Naive thymus-derived CD4-positive, alpha-beta T cell (primary cell): ENCODE results near the gene ZNF771. TPM values are rescaled to one million over a fixed set of nuclear protein-coding genes. Genes with fewer than 3 reads are reported as not detected.

Source experiments
- ATAC-seq: fragments of 150-1000 bp; cut with Tn5 transposase; 2 replicates; pipeline ENCODE4 v1.10.0; 2021; ENCODE audit warnings: mild to moderate bottlenecking, moderate library complexity
- CTCF ChIA-PET: fragments of 350-600 bp; sonication (Branson Sonifier 250); formaldehyde crosslinking; loops from one replicate; lab custom pipeline; 2021; ENCODE audit warnings: antibody characterized with exemption; lab: Charles Lee
- POLR2A ChIA-PET: fragments of 350-600 bp; sonication (Branson Sonifier 250); formaldehyde crosslinking; loops from one replicate; lab custom pipeline; 2021; ENCODE audit warnings: antibody characterized with exemption, inconsistent platforms; lab: Charles Lee
- DNase-seq, 9 donors: peaks; one replicate each; pipeline versions ENCODE4 v3.0.0 to v3.0.0-alpha.2; 2020 to 2022; ENCODE audit warnings: mixed read lengths in 1 of 9
- H3K27ac ChIP-seq: one replicate; pipeline ENCODE4 v1.7.0; 2013; ENCODE audit warnings: mild to moderate bottlenecking, low read depth, low read length, moderate library complexity
- H3K27me3 ChIP-seq, 2 donors: one replicate each; pipeline ENCODE4 v1.7.0; 2013; ENCODE audit warnings: low read length in 2 of 2, mild to moderate bottlenecking in 2 of 2, moderate library complexity in 2 of 2; ENCODE audit not compliant: control insufficient read depth in 2 of 2, insufficient read depth in 2 of 2
- H3K36me3 ChIP-seq, 3 experiments: 1 replicate in 2 of 3; 2 replicates in 1 of 3; pipeline ENCODE4 v1.7.0; 2013; ENCODE audit warnings: low read length in 3 of 3, mild to moderate bottlenecking in 3 of 3, moderate library complexity in 1 of 3; ENCODE audit not compliant: insufficient read depth in 3 of 3, control insufficient read depth in 2 of 3
- H3K4me1 ChIP-seq, 2 donors: one replicate each; pipeline ENCODE4 v1.7.0; 2013; ENCODE audit warnings: low read length in 2 of 2, mild to moderate bottlenecking in 2 of 2, moderate library complexity in 1 of 2; ENCODE audit not compliant: control insufficient read depth in 2 of 2, insufficient read depth in 2 of 2
- H3K4me3 ChIP-seq: 2 replicates; pipeline ENCODE4 v1.7.0; 2013; ENCODE audit warnings: mild to moderate bottlenecking, low read length
- H3K9me3 ChIP-seq, 3 experiments: 1 replicate in 2 of 3; 2 replicates in 1 of 3; pipeline ENCODE4 v1.7.0; 2013; ENCODE audit warnings: low read length in 3 of 3; ENCODE audit not compliant: control insufficient read depth in 2 of 3
- H3K27ac Mint-ChIP-seq, 9 donors: one replicate each; pipeline ENCODE4 v1.8.0; 2020 to 2022; ENCODE audit warnings: mixed read lengths in 9 of 9, mild to moderate bottlenecking in 8 of 9, moderate library complexity in 5 of 9, inconsistent platforms in 2 of 9
- H3K27me3 Mint-ChIP-seq, 5 donors: one replicate each; pipeline ENCODE4 v1.8.0; 2021 to 2022; ENCODE audit warnings: mixed read lengths in 5 of 5, mild to moderate bottlenecking in 1 of 5
- H3K36me3 Mint-ChIP-seq, 5 donors: one replicate each; pipeline ENCODE4 v1.8.0; 2020 to 2022; ENCODE audit warnings: mixed read lengths in 5 of 5, mild to moderate bottlenecking in 3 of 5, inconsistent platforms in 1 of 5
- H3K4me1 Mint-ChIP-seq, 7 donors: one replicate each; pipeline ENCODE4 v1.8.0; 2020 to 2022; ENCODE audit warnings: mixed read lengths in 7 of 7, mild to moderate bottlenecking in 3 of 7, inconsistent platforms in 1 of 7
- H3K4me3 Mint-ChIP-seq, 10 donors: one replicate each; pipeline ENCODE4 v1.8.0; 2020 to 2022; ENCODE audit warnings: mild to moderate bottlenecking in 10 of 10, mixed read lengths in 10 of 10, moderate library complexity in 6 of 10, inconsistent platforms in 2 of 10
- H3K9me3 Mint-ChIP-seq, 11 donors: one replicate each; pipeline ENCODE4 v1.8.0; 2020 to 2022; ENCODE audit warnings: mixed read lengths in 11 of 11, mild to moderate bottlenecking in 4 of 11, inconsistent platforms in 1 of 11, moderate library complexity in 1 of 11
- intact Hi-C, 2 donors: fragments of 100-400 bp; cut with micrococcal nuclease; formaldehyde crosslinking; loops; one replicate each; pipeline ENCODE4 v1.15.1; 2023
- polyA plus RNA-seq, 2 donors: library from polyadenylated mRNA; unstranded; fragments of 300-500 nt; fragmentation: Illumina TruSeq; gene quantifications; one replicate each; pipeline ENCODE4 v1.2.3, GENCODE V29; 2021
- total RNA-seq, 6 experiments: library from RNA in 5 of 6; stranded (reverse) in 5 of 6; gene quantifications; 1 replicate in 5 of 6; 2 replicates in 1 of 6; pipeline ENCODE4 v1.2.3 and lab custom pipeline; 2021 to 2026

The ZNF771 gene
- total and polyA plus RNA-seq, 7 experiments from 2014 or later, result 1.2 to 9.4 (median 4.5) TPM

GRCh38 chr16:30380803-30381208 is 26.6 kb upstream of the ZNF771 start:
- Mint-ChIP-seq H3K9me3 (no peaks in the 10 kb centered on the region), H3K27ac (peak overlapping the region; percentile 85 to 100 (median 99)), H3K4me3 (peak overlapping the region; percentile 73 to 100 (median 96)), H3K27me3 (no peaks in the 10 kb centered on the region), H3K4me1 (peaks cover 36 to 76% (median 52%) of the 10 kb centered on the region in 7 donors), H3K36me3 (peaks cover 4 to 31% (median 5%) of the 10 kb centered on the region in 5 donors)
- Histone ChIP-seq H3K9me3 (no peaks in the 10 kb centered on the region), H3K4me3 (peak overlapping the region; percentile 89), H3K27ac (peak overlapping the region; percentile 100), H3K27me3 (no peaks in the 10 kb centered on the region), H3K4me1 (peaks cover 60 to 64% of the 10 kb centered on the region in 2 donors), H3K36me3 (peaks cover 0 to 9% (median 3%) of the 10 kb centered on the region in 3 experiments)
- CTCF ChIA-PET, result interaction anchor here (0.6 kb wide), 1 partner anchor 730 kb away, joined by 3 read pairs; no protein-coding TSS in a partner anchor
- POLR2A ChIA-PET, result interaction anchor here (1.1 to 10.9 kb wide), 7 partner anchors 13 to 290 kb away, joined by 3 to 254 read pairs (median 31); partner anchors contain the start of genes DCTPP1, TBC1D10B, TBX6 and ZNF48
- intact Hi-C loops, result no loop called here
- no peak for ATAC-seq
- no peak for DNase-seq

DNA sequence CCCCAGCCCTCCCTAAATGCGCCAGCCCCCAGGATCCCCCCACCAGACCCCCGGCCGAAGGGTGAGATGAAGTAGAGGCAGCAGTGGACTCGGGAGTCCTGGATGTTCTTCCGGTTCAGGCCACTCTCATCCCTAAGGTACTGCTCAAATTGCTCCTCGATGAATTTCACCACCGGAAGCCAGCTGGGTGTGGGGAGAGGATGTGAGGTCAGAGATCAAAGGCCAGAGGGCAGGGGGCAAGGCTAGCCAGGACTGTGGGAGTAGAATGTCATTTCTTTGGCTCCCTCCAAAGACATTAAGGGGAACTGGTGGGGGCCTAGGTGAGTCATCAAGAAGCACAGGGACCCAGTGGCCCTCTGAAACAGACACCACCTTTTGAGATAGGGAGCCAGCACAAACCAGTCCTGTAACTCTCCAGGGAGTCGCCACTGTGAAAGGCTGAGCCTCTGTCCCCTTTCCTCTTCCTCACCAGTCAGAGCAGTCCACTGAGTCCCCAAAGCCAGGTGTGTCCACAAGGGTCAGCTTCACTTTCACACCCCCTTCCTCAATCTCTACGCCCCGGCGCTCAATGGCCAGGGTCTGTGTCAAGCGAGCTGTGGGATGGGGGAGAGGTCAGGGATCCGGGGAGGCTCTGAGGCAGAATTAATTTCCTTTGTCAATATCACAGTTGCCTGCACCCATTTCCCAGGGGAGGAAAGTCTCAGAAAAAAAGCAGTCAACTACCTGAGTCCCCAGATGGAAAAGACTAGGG is 25.9 kb upstream of the ZNF771 start:
- Mint-ChIP-seq H3K9me3 (no peaks in the 10 kb centered on the region), H3K4me1 (peaks cover 36 to 73% (median 52%) of the 10 kb centered on the region in 7 donors), H3K27ac (peak overlapping the region; percentile 90 to 100 (median 99)), H3K4me3 (peak overlapping the region; percentile 78 to 100 (median 96)), H3K27me3 (no peaks in the 10 kb centered on the region), H3K36me3 (peaks cover 4 to 31% (median 5%) of the 10 kb centered on the region in 5 donors)
- intact Hi-C loops, result loop anchor here (1.0 kb wide), 4 partner anchors 10 to 46 kb away; partner anchors contain the start of genes ZNF771 (in 2 of the 2) and ZNF48 (in 1 of the 2)
- ChIA-PET POLR2A (interaction anchor here (1.1 to 10.9 kb wide), 12 partner anchors 13 to 290 kb away, joined by 3 to 254 read pairs (median 10); partner anchors contain the start of genes CORO1A, TBC1D10B, TBX6 and ZNF48), CTCF (interaction anchor here (0.6 to 1.7 kb wide), 3 partner anchors 14 to 730 kb away, joined by 3 to 5 read pairs (median 4); partner anchors contain the start of genes ZNF48 and ZNF771)
- Histone ChIP-seq H3K27ac (peak overlapping the region; percentile 100), H3K27me3 (no peaks in the 10 kb centered on the region), H3K4me1 (peaks cover 58 to 59% of the 10 kb centered on the region in 2 donors), H3K4me3 (peak overlapping the region; percentile 89), H3K9me3 (no peaks in the 10 kb centered on the region), H3K36me3 (peaks cover 0 to 3% (median 3%) of the 10 kb centered on the region in 3 experiments)
- ATAC-seq (no peak), DNase-seq (peak in 1 of 9 donors; percentile 38)

DNA sequence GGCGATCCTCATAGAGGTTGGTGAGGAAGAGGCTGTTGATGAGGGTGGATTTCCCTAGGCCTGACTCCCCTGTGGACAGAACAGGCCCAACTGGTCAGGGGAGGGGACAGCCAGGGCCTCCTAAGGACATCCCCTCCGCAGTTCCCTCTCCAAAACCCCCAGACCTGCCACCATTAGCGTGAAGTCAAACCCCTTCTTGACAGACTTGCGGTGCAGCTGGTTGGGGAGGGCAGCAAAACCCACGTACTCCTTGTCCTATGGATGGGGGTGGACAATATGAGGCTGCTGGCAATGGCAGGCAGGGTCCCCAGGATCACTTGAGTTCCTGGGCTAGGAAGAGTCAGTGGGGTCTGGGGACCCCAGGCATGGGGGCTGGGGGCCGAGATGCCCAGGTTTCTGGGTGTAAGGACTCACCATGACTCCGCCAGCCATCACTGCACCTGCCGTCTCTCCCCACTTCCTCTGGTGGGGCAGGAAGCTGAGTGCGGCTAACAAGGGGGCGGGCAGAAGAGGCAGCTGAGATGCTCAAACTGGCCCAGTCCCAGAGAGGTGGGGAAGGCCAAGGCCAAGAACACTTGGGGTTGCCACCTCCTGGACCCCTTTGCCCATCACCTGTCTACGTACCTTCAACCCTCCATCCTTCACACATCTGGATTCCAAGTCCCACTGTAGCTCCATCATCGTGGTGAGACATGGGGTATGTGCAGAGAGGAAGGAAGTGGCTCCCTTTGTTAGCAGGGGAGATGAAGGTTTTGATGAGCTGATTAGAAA is 25.1 kb upstream of the ZNF771 start, which contains the start of gene SEPTIN1:
Gene SEPTIN1, minus strand, starts transcription at position 451 of the 771 bp plus-strand sequence. Its CDS starts 19 bp downstream, at position 432.
- Histone ChIP-seq H3K4me1 (peaks cover 50 to 51% of the 10 kb centered on the region in 2 donors), H3K4me3 (peak within 1 kb of the TSS; percentile 89), H3K27me3 (no peaks in the 10 kb centered on the region), H3K36me3 (peaks cover 0 to 3% (median 3%) of the 10 kb centered on the region in 3 experiments), H3K27ac (peak within 1 kb of the TSS; percentile 100), H3K9me3 (no peaks in the 10 kb centered on the region)
- intact Hi-C loops, result loop anchor here (1.0 kb wide), 4 partner anchors 11 to 47 kb away; partner anchors contain the start of genes ZNF771 (in 2 of the 2) and ZNF48 (in 1 of the 2)
- ATAC-seq (peak; percentile 27), DNase-seq (peak; percentile 49 to 86 (median 81))
- Mint-ChIP-seq H3K4me3 (peak within 1 kb of the TSS; percentile 78 to 100 (median 96)), H3K27me3 (no peaks in the 10 kb centered on the region), H3K27ac (peak within 1 kb of the TSS; percentile 90 to 100 (median 99)), H3K9me3 (no peaks in the 10 kb centered on the region), H3K4me1 (peaks cover 33 to 67% (median 49%) of the 10 kb centered on the region in 7 donors), H3K36me3 (peaks cover 4 to 31% (median 5%) of the 10 kb centered on the region in 5 donors)
- ChIA-PET CTCF (interaction anchor here (0.8 to 2.0 kb wide), 8 partner anchors 10 to 153 kb away, joined by 3 to 7 read pairs (median 5); partner anchors contain the start of genes TBC1D10B, ZNF48 and ZNF771), POLR2A (interaction anchor here (0.6 to 10.9 kb wide), 23 partner anchors 14 to 318 kb away, joined by 3 to 254 read pairs (median 6); partner anchors contain the start of genes CD2BP2, CORO1A, DCTPP1 and FBRS)

DNA sequence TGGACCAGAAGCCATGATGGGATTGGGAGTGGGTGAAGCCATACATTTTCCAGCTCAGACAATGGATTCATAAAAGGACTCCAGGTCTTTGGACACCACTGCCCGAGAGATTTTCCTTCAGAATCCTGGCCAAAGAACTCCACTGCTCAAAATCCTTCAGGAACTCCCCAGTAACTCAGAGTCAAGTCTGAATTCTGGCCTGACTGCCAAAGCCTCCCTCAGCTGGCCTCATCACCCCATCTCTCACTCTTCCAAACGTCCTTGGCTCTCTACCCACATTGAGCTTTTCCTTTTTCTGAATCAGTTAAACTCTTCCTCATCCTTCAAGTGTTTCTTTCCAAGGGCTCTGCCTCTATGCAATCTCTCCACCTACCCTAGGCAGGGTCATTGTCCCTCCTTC is 23.9 kb upstream of the ZNF771 start:
- ChIA-PET POLR2A (interaction anchor here (0.7 to 10.9 kb wide), 12 partner anchors 9 to 199 kb away, joined by 3 to 254 read pairs (median 10); partner anchors contain the start of genes CORO1A, DCTPP1, MYL11 and TBC1D10B), CTCF (interaction anchor here (1.0 to 2.0 kb wide), 7 partner anchors 9 to 352 kb away, joined by 3 to 7 read pairs (median 5); partner anchors contain the start of genes TBC1D10B and ZNF48)
- Mint-ChIP-seq H3K27ac (peak overlapping the region; percentile 90 to 100 (median 99)), H3K27me3 (no peaks in the 10 kb centered on the region), H3K4me3 (peak overlapping the region; percentile 78 to 100 (median 96)), H3K4me1 (peaks cover 32 to 64% (median 40%) of the 10 kb centered on the region in 7 donors), H3K36me3 (peaks cover 4 to 28% (median 5%) of the 10 kb centered on the region in 5 donors), H3K9me3 (no peaks in the 10 kb centered on the region)
- intact Hi-C loops, result no loop called here
- no peak for DNase-seq
- H3K36me3 ChIP-seq, result peaks cover 0 to 3% (median 1%) of the 10 kb centered on the region in 3 experiments
- no peak for ATAC-seq
- H3K9me3 ChIP-seq, result no peaks in the 10 kb centered on the region
- peak overlapping the region; percentile 89 for H3K4me3 ChIP-seq
- H3K27ac ChIP-seq, result peak overlapping the region; percentile 100
- H3K27me3 ChIP-seq, result no peaks in the 10 kb centered on the region
- H3K4me1 ChIP-seq, result peaks cover 47 to 49% of the 10 kb centered on the region in 2 donors

GRCh38 chr16:30394592-30395154 is 12.7 kb upstream of the ZNF771 start:
- POLR2A ChIA-PET, result interaction anchor here (0.7 to 14.0 kb wide), 11 partner anchors 10 to 329 kb away, joined by 3 to 254 read pairs (median 4); partner anchors contain the start of genes ALDOA, SEPTIN1, TBC1D10B and ZNF747
- Mint-ChIP-seq H3K36me3 (peaks cover 0 to 7% (median 4%) of the 10 kb centered on the region in 5 donors), H3K27me3 (no peaks in the 10 kb centered on the region), H3K9me3 (no peaks in the 10 kb centered on the region), H3K27ac (peak overlapping the region; percentile 63 to 95 (median 83)), H3K4me1 (peaks cover 20 to 34% (median 25%) of the 10 kb centered on the region in 7 donors), H3K4me3 (peak overlapping the region; percentile 51 to 92 (median 86))
- intact Hi-C loops, result loop anchor here (1.0 to 2.0 kb wide), 5 partner anchors 12 to 24 kb away; partner anchors contain the start of genes ZNF771 (in 2 of the 2), SEPTIN1 (in 1 of the 2) and TBC1D10B (in 1 of the 2)
- peak overlapping the region; percentile 80 for H3K4me3 ChIP-seq
- no peaks in the 10 kb centered on the region for H3K9me3 ChIP-seq
- no peak for ATAC-seq
- H3K27ac ChIP-seq, result peak overlapping the region; percentile 71
- CTCF ChIA-PET, result interaction anchor here (0.8 to 1.3 kb wide), 3 partner anchors 12 to 15 kb away, joined by 3 to 5 read pairs (median 4); partner anchors contain the start of genes SEPTIN1 and ZNF771
- H3K36me3 ChIP-seq, result peaks cover 0 to 18% (median 0%) of the 10 kb centered on the region in 3 experiments
- no peaks in the 10 kb centered on the region for H3K27me3 ChIP-seq
- H3K4me1 ChIP-seq, result peaks cover 10 to 22% of the 10 kb centered on the region in 2 donors
- no peak for DNase-seq
